ENCODE measurements around the gene METTL16. TPM values are rescaled to one million over a fixed set of nuclear protein-coding genes. Genes with fewer than 3 reads are reported as not detected.

METTL16 gene
- total RNA-seq, 1 donor from 2014 or later = 32.0 TPM

GRCh38 chr17:2377659-2378058 lies 134.0 kb downstream of the METTL16 start:
- ATAC-seq = no peak
- Histone ChIP-seq H3K4me1 (peaks cover 13% of the 10 kb centered on the region), H3K36me3 (peaks cover 84% of the 10 kb centered on the region), H3K27ac (no peak overlapping the region), H3K9me3 (no peaks in the 10 kb centered on the region), H3K4me3 (no peak overlapping the region), H3K27me3 (ENCODE audit: low read depth) (no peaks in the 10 kb centered on the region)
- intact Hi-C loops (cut with DNase I) = no loop called here
- DNase-seq = no peak
- TF ChIP-seq CTCF (IDR thresholded peaks at IDR 0.05) = no peak

GRCh38 chr17:2376107-2376506 lies 135.6 kb downstream of the METTL16 start:
- Histone ChIP-seq H3K27ac (no peak overlapping the region), H3K9me3 (no peaks in the 10 kb centered on the region), H3K27me3 (ENCODE audit: low read depth) (no peaks in the 10 kb centered on the region), H3K4me3 (no peak overlapping the region), H3K36me3 (peaks cover 94% of the 10 kb centered on the region), H3K4me1 (peaks cover 6% of the 10 kb centered on the region)
- TF ChIP-seq CTCF (IDR thresholded peaks at IDR 0.05) = no peak
- ATAC-seq (no peak), DNase-seq (no peak)
- intact Hi-C loops (cut with DNase I) = no loop called here

GRCh38 chr17:2375406-2375805 lies 136.3 kb downstream of the METTL16 start:
- no peak for ATAC-seq
- H3K4me3 ChIP-seq = no peak overlapping the region
- no peaks in the 10 kb centered on the region for H3K4me1 ChIP-seq
- H3K36me3 ChIP-seq = peaks cover 98% of the 10 kb centered on the region
- no peak for DNase-seq
- intact Hi-C loops (cut with DNase I) = no loop called here
- TF ChIP-seq CTCF (IDR thresholded peaks at IDR 0.05) = no peak
- H3K27me3 ChIP-seq (ENCODE audit: low read depth) = no peaks in the 10 kb centered on the region
- no peak overlapping the region for H3K27ac ChIP-seq
- no peaks in the 10 kb centered on the region for H3K9me3 ChIP-seq

GRCh38 chr17:2374549-2375285 lies 137.0 kb downstream of the METTL16 start:
- no peak for ATAC-seq
- Histone ChIP-seq H3K4me3 (no peak overlapping the region), H3K4me1 (no peaks in the 10 kb centered on the region), H3K9me3 (no peaks in the 10 kb centered on the region), H3K27ac (no peak overlapping the region), H3K36me3 (peaks cover 95% of the 10 kb centered on the region), H3K27me3 (ENCODE audit: low read depth) (no peaks in the 10 kb centered on the region)
- TF ChIP-seq CTCF (IDR thresholded peaks at IDR 0.05) = no peak
- no peak for DNase-seq
- intact Hi-C loops (cut with DNase I) = no loop called here

- Histone ChIP-seq H3K9me3 (no peaks in the 10 kb centered on the region), H3K27ac (no peak overlapping the region), H3K4me3 (no peak overlapping the region), H3K27me3 (ENCODE audit: low read depth) (no peaks in the 10 kb centered on the region), H3K4me1 (no peaks in the 10 kb centered on the region), H3K36me3 (peaks cover 79% of the 10 kb centered on the region)
- DNase-seq (no peak), ATAC-seq (no peak)
- no peak for TF ChIP-seq CTCF (IDR thresholded peaks at IDR 0.05)
- intact Hi-C loops (cut with DNase I) = no loop called here
Observed at GRCh38 chr17:2373179-2373578, 138.5 kb downstream of the METTL16 start.
